Neural cell (in vitro differentiated cells): ENCODE data around the gene ADAMTS17. TPM values are rescaled to one million over a fixed set of nuclear protein-coding genes. Genes with fewer than 3 reads are reported as not detected.

Source experiments
- H2AFZ ChIP-seq: fragments of 200-600, 300-800 bp; sonication (generic), shearing (Covaris generic); 2 replicates; pipeline ENCODE4 v1.6.0; 2014; ENCODE audit warnings: low read depth, mild to moderate bottlenecking, antibody characterized with exemption, low read length, moderate library complexity
- H3F3A ChIP-seq: fragments of 200-600 bp; shearing (Covaris generic); 2 replicates; pipeline ENCODE4 v1.6.1; 2016; ENCODE audit warnings: mild to moderate bottlenecking, moderate library complexity, mixed read lengths, antibody characterized with exemption, low read length; ENCODE audit not compliant: insufficient read depth, poor library complexity, severe bottlenecking
- H3K27ac ChIP-seq: fragments of 200-600, 300-800 bp; sonication (generic), shearing (Covaris generic); 2 replicates; pipeline ENCODE4 v1.5.1; 2014; ENCODE audit warnings: mild to moderate bottlenecking, low read length, moderate library complexity
- H3K27me3 ChIP-seq: fragments of 300-800, 200-600 bp; sonication (generic), shearing (Covaris generic); 2 replicates; pipeline ENCODE4 v1.6.0; 2014; ENCODE audit warnings: mild to moderate bottlenecking, low read depth, low read length, moderate library complexity; ENCODE audit not compliant: insufficient read depth
- H3K36me3 ChIP-seq: fragments of 300-800, 200-600 bp; sonication (generic), shearing (Covaris generic); 2 replicates; pipeline ENCODE4 v1.5.1; 2014; ENCODE audit warnings: mild to moderate bottlenecking, antibody characterized with exemption, low read length, moderate library complexity; ENCODE audit not compliant: insufficient read depth
- H3K4me2 ChIP-seq: fragments of 300-800, 200-600 bp; sonication (generic), shearing (Covaris generic); 2 replicates; pipeline ENCODE4 v1.6.0; 2014; ENCODE audit warnings: mild to moderate bottlenecking, low read length
- H3K4me3 ChIP-seq: fragments of 300-800, 200-600 bp; sonication (generic), shearing (Covaris generic); 2 replicates; pipeline ENCODE4 v1.5.1; 2014; ENCODE audit warnings: mild to moderate bottlenecking, low read length, moderate library complexity
- H3K79me2 ChIP-seq: fragments of 200-600 bp; shearing (Covaris generic); replicated peaks from 2 replicates; pipeline ENCODE4 v1.6.0; 2014; ENCODE audit warnings: mild to moderate bottlenecking, low read length, moderate library complexity; ENCODE audit not compliant: insufficient read depth
- H3K9ac ChIP-seq: fragments of 300-800, 200-600 bp; sonication (generic), shearing (Covaris generic); 2 replicates; pipeline ENCODE4 v1.6.1; 2016; ENCODE audit warnings: mild to moderate bottlenecking, low read length, mixed read lengths
- H3K9me2 ChIP-seq: fragments of 200-600 bp; shearing (Covaris generic); 2 replicates; pipeline ENCODE4 v1.6.1; 2016; ENCODE audit warnings: mild to moderate bottlenecking, low read length, mixed read lengths; ENCODE audit not compliant: insufficient read depth
- H3K9me3 ChIP-seq: fragments of 200-600, 300-800 bp; sonication (generic), shearing (Covaris generic); 2 replicates; pipeline ENCODE4 v1.6.1; 2016; ENCODE audit warnings: mild to moderate bottlenecking, mixed run types, low read length, moderate library complexity, mixed read lengths
- H4K20me1 ChIP-seq: fragments of 200-600 bp; shearing (Covaris generic); 2 replicates; pipeline ENCODE4 v1.6.1; 2016; ENCODE audit warnings: mild to moderate bottlenecking, mixed run types; ENCODE audit not compliant: insufficient read depth
- EP300 ChIP-seq: fragments of 450-650 bp; conservative IDR thresholded peaks from 2 replicates; pipeline ENCODE4 v1.6.1; 2014; ENCODE audit warnings: antibody characterized with exemption, mild to moderate bottlenecking, moderate library complexity; ENCODE audit not compliant: poor library complexity, severe bottlenecking
- EZH2 ChIP-seq: fragments of 200-600, 300-800 bp; shearing (Covaris generic), sonication (generic); IDR thresholded peaks from 2 replicates; pipeline ENCODE4 v1.6.1; 2014; ENCODE audit warnings: antibody characterized with exemption, low read length, borderline replicate concordance, mild to moderate bottlenecking; ENCODE audit not compliant: insufficient read depth, poor library complexity, severe bottlenecking
- MXI1 ChIP-seq: fragments of 450-650 bp; conservative IDR thresholded peaks from 2 replicates; pipeline ENCODE4 v1.6.1; 2014; ENCODE audit warnings: antibody characterized with exemption, mild to moderate bottlenecking; ENCODE audit not compliant: poor library complexity, severe bottlenecking
- POLR2AphosphoS5 ChIP-seq: IDR thresholded peaks from 2 replicates; pipeline ENCODE4 v1.6.1; 2012
- RAD21 ChIP-seq: fragments of 450-650 bp; conservative IDR thresholded peaks from 2 replicates; pipeline ENCODE4 v1.6.1; 2014; ENCODE audit warnings: antibody characterized with exemption, mild to moderate bottlenecking, moderate library complexity
- SMC3 ChIP-seq: fragments of 450-650 bp; conservative IDR thresholded peaks from 2 replicates; pipeline ENCODE4 v1.6.1; 2014; ENCODE audit warnings: antibody characterized with exemption, mild to moderate bottlenecking, moderate library complexity; ENCODE audit not compliant: poor library complexity
- TAF1 ChIP-seq: IDR thresholded peaks from 2 replicates; pipeline ENCODE4 v1.6.1; 2012; ENCODE audit warnings: low read depth
- polyA plus RNA-seq: library from polyadenylated mRNA; depleted of rRNA; stranded (reverse); fragments of >200 nt; gene quantifications from 2 replicates; pipeline ENCODE4 v1.2.3, GENCODE V29; 2014
- TF ChIP-seq, protein P1 (sequence below): IDR thresholded peaks from 2 replicates; pipeline ENCODE4 v1.6.1; 2012; ENCODE audit warnings: borderline replicate concordance
- TF ChIP-seq, protein P2 (sequence below): fragments of 450-650 bp; IDR thresholded peaks from 2 replicates; pipeline ENCODE4 v1.5.1; 2014; ENCODE audit warnings: antibody characterized with exemption, mild to moderate bottlenecking, moderate library complexity; ENCODE audit not compliant: poor library complexity, severe bottlenecking

ADAMTS17 gene
- polyA plus RNA-seq, 1 donor from 2014 or later = 0.04 TPM

DNA sequence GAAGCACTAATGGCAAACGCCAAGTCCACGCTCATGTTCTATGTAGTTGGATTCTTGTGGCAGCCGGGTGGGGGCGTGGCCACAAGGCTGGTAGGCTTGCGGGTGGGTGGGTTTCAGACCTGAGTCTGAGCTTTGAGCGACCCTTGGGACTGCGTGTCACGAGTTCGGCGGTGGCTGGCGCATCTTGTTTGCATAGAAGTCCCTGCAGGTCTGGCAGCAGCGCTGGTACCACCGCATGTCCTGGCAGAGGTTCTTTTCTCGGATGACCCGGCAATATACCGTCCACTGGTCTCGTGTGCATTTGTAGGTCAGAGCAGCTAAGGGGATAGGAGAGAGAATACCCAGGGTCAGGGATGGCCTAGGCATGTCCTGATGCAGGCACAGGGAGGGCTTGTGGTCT, 367.5 kb downstream of the ADAMTS17 start:
- Histone ChIP-seq H3K4me3 (no peak overlapping the region), H3K27ac (no peak overlapping the region), H3K9me3 (no peaks in the 10 kb centered on the region), H4K20me1 (no peaks in the 10 kb centered on the region), H3K27me3 (no peaks in the 10 kb centered on the region), H3K79me2 (no peaks in the 10 kb centered on the region), H3K4me2 (no peak overlapping the region), H3K9ac (no peak overlapping the region), H3K9me2 (no peaks in the 10 kb centered on the region), H3K36me3 (no peaks in the 10 kb centered on the region), H2AFZ (no peak overlapping the region), H3F3A (no peaks in the 10 kb centered on the region)
- TF ChIP-seq TAF1 (no peak), EP300 (no peak), POLR2AphosphoS5 (no peak), EZH2 (no peak), MXI1 (no peak)

DNA sequence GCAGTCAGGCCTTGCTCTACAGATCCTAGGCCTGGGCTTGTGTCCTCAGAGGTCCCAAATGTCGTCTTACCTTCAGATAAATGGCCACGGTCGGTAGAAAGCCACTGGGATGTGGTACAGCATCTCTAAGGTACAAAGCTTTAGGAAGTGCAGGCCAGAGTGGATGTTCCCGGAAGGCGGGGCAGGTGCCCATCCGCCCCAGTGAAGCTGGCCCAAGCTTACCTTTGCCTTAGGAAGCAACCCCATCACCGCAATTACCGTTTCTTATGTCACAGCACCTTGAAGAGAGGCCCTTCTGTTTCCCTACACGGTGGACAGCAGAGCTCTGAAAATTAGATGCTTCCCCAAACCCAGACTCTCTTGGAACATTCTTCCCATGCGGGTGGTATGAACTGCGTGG, 368.4 kb downstream of the ADAMTS17 start:
- no peaks in the 10 kb centered on the region for H3K36me3 ChIP-seq
- no peak overlapping the region for H3K4me3 ChIP-seq
- H3K27me3 ChIP-seq = no peaks in the 10 kb centered on the region
- H3K9me3 ChIP-seq = no peaks in the 10 kb centered on the region
- TF ChIP-seq RAD21 = no peak
- TF ChIP-seq, protein P1, sequence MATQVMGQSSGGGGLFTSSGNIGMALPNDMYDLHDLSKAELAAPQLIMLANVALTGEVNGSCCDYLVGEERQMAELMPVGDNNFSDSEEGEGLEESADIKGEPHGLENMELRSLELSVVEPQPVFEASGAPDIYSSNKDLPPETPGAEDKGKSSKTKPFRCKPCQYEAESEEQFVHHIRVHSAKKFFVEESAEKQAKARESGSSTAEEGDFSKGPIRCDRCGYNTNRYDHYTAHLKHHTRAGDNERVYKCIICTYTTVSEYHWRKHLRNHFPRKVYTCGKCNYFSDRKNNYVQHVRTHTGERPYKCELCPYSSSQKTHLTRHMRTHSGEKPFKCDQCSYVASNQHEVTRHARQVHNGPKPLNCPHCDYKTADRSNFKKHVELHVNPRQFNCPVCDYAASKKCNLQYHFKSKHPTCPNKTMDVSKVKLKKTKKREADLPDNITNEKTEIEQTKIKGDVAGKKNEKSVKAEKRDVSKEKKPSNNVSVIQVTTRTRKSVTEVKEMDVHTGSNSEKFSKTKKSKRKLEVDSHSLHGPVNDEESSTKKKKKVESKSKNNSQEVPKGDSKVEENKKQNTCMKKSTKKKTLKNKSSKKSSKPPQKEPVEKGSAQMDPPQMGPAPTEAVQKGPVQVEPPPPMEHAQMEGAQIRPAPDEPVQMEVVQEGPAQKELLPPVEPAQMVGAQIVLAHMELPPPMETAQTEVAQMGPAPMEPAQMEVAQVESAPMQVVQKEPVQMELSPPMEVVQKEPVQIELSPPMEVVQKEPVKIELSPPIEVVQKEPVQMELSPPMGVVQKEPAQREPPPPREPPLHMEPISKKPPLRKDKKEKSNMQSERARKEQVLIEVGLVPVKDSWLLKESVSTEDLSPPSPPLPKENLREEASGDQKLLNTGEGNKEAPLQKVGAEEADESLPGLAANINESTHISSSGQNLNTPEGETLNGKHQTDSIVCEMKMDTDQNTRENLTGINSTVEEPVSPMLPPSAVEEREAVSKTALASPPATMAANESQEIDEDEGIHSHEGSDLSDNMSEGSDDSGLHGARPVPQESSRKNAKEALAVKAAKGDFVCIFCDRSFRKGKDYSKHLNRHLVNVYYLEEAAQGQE = no peak
- TF ChIP-seq POLR2AphosphoS5 = no peak
- TF ChIP-seq TAF1 = no peak
- no peak for TF ChIP-seq EP300
- TF ChIP-seq EZH2 = no peak
- TF ChIP-seq SMC3 = no peak
- TF ChIP-seq, protein P2, sequence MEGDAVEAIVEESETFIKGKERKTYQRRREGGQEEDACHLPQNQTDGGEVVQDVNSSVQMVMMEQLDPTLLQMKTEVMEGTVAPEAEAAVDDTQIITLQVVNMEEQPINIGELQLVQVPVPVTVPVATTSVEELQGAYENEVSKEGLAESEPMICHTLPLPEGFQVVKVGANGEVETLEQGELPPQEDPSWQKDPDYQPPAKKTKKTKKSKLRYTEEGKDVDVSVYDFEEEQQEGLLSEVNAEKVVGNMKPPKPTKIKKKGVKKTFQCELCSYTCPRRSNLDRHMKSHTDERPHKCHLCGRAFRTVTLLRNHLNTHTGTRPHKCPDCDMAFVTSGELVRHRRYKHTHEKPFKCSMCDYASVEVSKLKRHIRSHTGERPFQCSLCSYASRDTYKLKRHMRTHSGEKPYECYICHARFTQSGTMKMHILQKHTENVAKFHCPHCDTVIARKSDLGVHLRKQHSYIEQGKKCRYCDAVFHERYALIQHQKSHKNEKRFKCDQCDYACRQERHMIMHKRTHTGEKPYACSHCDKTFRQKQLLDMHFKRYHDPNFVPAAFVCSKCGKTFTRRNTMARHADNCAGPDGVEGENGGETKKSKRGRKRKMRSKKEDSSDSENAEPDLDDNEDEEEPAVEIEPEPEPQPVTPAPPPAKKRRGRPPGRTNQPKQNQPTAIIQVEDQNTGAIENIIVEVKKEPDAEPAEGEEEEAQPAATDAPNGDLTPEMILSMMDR = no peak
- no peak for TF ChIP-seq MXI1
- H3F3A ChIP-seq = no peaks in the 10 kb centered on the region
- no peak overlapping the region for H2AFZ ChIP-seq
- H3K27ac ChIP-seq = no peak overlapping the region
- no peak overlapping the region for H3K9ac ChIP-seq
- H3K9me2 ChIP-seq = no peaks in the 10 kb centered on the region
- H3K4me2 ChIP-seq = no peak overlapping the region
- no peaks in the 10 kb centered on the region for H4K20me1 ChIP-seq
- H3K79me2 ChIP-seq = no peaks in the 10 kb centered on the region
